GM21529 (cell line): Measurements from ENCODE around the gene COL7A1.
A peak's percentile ranks its signal among the peaks of the same experiment; 100 is the strongest.

ENCODE experiments used
- ATAC-seq: cut with Tn5 transposase; IDR thresholded peaks from one replicate; pipeline ENCODE4 v1.9.1; 2021; ENCODE audit not compliant: unreplicated experiment

COL7A1 gene

DNA sequence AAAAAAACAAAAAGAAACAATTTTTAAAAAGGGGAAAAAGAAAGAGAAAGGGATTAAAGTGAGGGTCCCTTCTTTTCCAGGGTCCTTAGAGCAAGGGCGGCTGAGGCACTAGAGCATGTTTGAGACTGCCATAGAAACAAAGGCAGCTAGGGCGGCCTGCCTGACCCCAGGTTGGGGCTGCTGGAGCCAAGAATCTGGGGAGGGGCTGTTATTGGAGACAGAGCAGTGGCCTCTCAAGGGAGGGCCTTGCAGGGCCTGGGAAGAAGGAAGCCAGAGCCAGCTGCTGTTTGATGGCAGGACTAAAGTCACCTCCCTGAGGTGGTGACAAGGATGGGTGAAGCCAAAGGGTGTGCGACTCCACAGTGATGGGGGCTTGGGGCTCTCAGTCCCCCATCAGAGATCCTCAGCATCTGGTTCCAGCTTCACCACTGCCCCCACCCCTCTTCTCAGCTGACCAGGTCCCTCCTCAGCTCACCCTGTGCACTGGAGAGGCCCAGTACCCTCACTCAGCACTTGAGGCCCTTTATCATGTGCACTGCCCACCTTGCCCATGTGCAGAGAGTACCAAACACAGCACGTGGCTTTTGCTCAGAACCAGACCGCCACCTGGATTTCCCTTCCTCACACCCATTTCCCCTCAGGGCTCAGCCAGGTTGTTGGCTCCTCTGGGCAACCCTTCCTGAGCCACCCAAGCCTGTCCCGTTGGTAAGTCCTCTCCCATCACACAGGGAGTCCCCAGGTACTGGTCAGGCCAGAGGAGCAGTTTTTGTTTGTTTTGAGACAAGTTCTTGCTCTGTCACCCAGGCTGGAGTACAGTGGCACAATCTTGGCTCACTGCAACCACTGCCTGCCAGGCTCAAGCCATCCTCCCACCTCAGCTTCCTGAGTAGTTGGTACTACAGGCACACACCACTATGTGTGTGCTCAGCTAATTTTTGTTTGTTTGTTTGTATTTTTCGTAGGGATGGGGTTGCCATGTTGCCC lies 24.7 kb upstream of the COL7A1 start:
- ATAC-seq = no peak

DNA sequence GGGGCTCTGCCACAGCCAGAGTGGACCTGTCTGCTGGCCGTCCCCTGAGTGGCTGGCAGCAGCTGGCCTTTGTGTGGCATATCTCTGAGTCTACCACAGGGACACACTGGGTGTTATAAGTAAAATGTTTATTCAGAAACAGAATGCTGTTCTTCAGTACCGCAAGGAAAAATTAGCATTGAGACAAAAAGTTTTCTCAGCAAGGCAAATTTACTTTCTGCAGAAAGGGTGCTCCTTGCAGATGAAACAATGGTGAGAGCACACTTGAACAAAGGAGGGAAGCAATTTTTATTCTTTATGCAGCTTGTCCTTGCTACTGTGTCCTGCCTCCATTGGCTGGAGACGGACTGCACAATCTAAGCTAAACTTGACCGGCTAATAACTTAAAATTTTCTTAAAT lies 22.4 kb upstream of the COL7A1 start:
- ATAC-seq = no peak

DNA sequence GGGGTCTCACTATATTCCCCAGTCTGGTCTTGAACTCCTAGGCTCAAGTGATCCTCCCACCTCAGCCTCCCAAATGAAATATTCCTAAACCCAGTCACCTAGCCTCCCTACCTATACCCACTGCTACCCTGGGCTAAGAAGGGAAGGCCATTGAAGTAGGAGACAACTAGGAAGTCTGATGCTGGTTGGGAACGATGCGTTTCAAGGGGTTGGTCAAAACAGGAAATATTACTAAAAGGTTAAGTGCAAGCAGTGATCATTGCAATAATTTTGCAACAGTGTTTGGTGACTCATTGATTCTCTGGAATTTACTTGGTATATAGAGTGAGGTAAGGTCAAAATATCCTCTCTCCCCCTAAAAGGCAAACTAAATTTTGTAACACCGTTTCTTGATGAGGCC lies 18.9 kb upstream of the COL7A1 start:
- no peak for ATAC-seq

DNA sequence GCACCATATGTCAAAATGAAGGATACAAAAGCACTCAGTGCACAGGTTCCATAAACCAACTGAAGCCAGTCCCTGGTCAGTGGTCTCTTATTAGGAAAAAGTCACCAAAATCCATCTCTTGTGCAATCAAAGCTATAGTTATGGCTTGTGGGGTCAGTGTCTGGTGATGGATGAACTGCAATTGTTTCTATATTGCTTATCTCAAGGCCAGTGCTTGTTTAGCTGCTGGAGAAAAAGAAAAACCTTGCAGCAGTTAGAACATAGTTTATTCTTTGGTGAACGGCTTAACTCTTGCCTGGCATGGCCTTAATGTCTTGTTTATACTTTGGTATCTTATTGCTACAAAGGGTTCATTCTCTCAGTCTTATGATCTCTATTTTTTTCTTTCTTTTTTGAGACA lies 17.2 kb upstream of the COL7A1 start:
- no peak for ATAC-seq

DNA sequence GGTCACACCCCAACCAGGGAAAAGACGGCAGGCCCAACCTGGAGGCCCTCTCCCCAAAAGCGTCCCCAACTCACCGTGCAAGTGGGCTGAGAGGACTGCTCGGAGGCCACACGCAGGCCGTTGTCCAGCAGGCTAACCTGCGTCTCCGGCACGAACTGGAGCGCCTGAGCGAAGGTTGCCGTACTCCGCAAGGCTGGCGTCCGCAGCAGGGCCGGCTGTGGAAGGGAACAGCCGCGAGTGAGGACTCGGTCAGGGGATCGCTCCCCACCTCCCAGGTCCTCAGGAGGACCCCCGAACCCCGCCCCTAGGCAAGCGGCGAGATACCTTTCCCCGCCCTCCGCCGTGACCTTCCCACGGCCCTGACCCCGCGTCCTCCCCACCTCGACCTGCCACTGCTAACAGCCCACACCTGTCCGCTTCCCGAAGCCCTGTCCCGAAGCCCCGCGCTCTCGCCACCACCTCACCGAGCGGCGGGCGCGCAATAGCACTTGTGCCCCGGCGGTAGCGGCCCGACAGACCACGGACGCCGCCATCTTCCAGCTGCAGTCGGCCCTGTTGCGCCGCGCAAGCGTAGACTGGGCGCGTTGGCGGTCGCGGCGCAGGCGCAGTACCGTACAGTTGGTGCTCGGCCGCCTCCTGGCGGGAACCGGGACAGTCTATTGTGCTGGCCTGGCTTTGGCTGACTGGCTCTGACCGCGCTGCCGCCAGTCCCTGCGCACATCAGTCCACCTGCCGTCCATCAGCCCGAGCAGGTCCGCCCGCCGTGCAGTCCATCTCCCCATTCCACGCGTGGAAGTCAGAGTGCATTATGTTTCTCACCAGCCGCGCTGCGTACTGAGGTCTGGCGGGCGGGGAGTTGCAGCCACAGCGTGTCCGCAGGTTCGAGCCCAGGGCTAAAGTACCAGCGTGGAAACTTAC lies 14.2 kb upstream of the COL7A1 start, which contains the start of gene UQCRC1:
Gene UQCRC1 (minus strand): TSS at position 559 of the 918 bp plus-strand sequence. CDS start 26 bp downstream, at position 533.
- ATAC-seq = peak; percentile 98

DNA sequence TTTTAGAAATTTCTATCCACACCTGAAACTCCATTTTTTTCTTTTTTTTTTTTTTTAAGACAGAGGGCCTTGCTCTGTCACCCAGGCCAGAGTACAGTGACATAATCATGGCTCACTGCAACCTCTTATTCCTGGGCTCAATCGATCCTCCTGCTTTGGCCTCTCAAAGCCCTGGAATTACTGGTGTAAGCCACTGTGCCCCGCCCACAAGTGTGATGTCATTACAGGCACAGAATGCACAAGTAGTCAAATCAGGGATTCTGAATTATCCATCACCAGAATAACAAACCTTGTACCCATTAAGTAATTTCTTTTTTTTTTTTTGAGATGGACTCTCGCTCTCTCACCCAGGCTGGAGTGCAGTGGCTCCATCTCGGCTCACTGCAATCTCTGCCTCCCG lies 12.4 kb upstream of the COL7A1 start:
- ATAC-seq = no peak

DNA sequence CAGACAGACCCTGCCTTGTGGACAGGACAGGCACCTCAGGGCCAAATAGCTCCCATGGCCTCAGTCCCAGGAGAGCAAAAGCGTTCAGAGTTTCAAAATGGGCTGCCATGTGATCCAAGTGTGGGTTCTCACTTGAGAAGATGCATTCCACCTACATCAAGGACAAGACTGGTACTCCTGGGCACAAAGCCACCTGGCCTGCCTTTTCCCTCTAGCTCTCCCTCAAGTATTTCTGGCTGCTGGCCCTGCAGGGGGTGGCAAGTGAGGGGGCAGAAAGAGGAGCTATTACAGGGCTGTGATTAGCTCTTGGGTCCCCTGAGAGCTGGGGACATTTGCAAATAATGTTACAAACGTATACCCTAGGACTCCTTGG lies 6.5 kb upstream of the COL7A1 start:
- ATAC-seq = no peak

DNA sequence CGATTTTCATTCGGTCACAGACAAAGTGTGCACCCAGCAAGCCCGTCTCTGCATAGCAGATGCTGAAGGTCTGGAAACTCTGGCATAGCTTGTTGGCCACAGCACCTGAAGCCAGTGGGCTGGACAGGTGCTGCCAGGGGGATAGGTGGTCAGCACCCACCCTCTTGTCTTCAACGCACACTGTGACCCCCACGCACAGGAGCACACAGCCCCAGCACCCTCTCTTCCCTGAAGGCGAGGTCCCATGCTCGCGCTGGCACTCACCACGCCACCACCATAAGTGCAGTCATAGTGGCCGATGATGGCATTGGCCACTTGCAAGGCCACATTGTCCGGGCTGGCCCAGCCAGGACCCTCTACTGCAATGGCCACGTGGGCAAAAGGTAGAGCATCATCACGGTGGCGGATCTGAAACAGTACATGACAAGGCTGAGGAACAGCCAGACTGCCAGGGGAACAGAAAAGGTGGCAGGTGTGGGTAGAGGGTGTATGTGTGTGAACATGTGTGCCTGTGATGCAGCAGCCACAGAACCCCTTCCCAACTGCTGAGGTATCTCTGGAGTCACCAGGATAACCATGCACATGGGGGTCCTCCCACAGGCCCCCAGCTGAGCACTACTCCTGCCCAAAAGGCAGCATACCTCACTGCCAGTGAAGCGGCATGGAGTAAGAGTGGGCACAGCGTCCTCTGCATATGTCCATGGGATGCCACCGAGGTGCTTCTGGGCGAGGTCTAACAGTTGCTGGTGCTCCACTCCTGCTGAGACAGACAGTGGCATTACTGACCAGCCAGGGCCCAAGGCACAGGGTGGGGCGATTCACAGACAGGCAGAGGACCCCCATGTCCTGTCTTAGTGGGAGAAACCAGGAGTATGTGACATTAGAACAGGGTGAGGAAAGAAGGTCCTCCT lies 5.8 kb upstream of the COL7A1 start:
- no peak for ATAC-seq

DNA sequence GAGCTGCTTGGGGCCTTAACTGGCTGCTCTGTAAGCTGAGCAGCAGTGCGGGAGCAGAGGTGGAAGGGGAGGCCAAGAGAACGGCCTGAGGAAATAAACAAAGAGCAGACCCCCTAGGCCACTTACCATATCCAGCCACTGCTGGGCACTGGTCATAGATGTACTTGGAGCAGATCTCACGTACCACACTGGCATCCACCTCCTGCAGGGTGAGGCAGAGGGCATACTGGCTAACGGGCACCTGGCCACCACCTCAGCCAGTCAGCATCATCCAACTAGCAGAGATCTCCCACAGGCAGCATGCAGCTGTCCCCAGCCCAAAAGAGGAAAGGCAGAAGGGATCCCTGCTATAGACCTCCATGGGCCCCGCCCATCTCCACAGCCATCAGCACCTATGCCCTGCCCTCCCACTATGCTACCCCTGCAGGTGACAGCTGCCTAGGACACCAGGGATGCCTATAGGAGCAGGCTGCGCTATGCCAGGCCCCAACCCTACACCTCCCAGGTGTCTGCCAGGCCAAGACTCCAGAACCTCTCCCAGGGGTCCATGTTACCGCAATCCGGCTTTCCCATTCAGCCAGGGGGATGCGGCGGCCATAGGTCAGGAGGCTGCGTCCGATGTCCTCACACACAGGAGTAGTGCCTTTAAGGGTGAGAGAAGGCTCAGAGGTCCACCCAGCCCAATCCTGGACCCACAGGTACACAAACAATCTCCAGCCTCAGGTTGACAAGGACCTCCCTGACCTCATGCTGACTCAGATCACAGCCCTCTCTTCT lies 4.6 kb upstream of the COL7A1 start:
- ATAC-seq = no peak

DNA sequence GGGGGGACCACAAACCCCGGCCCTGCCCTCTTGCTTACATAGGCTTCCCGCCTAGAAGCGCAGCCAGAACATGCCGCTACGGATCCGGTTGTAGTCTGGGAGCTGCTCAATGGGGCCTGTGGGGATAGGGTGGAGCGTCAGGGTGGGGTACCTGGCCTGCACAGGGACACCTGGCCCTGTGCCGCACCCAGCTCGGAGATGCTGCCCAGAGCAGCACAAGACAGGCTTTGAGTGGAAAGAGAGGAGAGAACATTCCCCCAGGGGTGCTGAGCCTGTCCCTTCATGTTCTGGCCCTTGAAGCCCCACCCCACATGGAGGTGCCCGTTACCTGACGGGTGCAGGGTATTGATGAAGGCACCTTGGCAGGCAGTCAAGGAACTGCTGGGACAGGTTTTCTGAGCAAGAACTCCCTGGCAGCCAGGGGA lies 4.0 kb upstream of the COL7A1 start:
- no peak for ATAC-seq

DNA sequence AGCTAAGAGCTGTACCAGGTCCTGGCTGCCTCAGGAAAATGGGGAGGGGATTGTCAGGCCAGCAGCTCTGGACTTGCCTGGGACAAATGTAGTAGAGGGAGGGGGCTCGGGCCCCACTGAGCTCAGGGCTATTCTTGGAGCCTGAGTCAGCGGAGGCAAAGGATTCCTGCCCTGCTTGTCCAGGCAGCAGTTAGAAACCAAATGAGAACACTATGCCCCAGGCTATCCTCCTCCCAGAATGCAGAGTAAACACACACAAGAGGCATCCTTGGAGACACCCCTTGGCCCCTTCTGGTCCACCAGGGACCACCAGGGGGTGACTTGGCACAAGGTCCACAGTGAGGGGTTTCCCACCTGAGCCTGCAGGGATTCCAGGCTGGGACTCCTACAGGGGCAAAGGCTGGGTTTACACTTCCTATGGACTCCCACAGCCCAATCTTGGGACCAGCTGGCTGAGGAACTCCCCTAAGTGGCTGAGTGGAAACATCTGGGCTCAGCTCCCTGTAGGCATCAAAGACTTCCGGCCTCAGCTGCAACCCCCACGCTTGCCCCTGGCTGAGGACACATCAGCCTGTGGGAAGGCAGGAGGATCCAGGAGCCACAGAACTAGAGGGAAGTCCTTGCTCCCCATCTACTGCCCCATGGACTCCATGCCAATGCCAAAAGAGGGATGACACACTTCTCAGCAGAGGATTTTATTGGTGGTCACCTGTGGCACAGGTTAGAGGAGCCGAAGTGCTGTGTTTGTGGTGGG lies 3.4 kb upstream of the COL7A1 start:
- ATAC-seq = no peak

DNA sequence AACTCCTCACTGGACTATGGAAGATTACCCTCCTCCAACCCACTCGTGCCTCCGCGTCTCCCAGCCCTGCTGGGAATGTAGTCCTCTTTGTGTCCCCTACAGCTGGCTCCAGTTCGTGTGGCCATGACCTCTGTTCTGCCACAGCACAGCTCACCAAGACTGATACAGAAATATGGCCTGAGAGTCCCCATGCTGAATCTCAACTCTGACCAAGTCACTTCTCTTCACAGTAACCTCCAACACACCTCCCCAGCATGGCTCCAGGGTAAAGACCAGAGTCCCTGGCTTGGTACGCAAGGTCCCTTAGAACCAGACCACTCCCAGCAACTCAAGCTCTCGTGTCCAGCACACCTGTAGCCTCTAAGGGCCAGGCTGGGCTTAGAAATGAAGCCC lies 2.3 kb upstream of the COL7A1 start:
- ATAC-seq = no peak

DNA sequence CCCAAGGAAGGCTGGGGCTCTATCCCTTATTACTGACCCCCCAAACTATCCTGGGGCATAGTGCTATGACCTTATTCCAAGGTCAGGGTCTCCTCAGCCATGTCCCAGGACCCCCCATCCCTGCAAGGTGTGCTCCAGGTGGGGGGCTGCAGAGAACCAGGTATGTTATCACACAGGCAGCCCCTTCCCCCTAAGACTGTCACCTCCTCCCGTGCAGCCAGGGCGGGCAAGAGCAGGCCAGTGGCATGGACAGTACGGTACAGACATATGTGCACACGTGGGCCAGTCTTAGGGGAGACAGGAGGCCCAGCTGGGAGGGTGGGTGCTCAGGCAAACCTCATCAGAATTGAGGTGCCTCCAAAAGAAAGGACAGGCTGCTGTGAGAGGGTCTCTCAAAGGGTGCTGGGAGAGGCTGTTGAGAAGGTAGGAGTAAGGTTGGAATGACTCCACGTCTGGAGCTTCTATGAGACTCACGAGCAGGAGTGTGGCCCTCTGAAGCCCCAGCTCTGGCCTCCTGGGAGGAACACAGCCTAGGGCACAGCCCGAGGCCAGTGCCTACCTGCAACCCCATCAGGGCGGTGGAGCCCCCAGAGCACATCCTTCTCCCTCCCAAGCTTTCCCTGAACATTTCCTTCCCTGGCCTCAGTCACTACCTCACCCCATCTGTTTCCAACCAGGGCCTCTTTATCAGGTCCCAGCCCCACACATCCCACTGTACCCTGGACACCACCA lies 1.7 kb upstream of the COL7A1 start:
- ATAC-seq = no peak

DNA sequence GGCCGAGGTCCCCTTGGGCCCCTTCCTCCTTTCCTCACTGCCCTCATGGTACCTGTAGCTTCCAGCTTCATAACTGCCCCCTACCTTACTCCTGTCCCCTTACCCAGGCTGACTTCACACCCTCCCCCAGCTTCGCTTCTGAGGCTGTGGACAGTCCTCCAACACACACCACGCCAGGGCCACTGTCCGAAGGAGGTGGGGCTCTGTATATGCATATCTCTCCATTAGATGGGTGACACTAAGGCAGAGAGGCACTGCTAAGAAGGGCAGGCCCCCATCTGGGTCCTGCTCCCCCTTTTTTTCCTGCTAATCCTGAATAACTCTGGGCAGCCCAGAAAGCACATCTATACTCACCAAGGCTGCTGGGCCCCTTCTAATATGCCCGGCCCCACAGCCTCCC lies 1.0 kb upstream of the COL7A1 start:
- no peak for ATAC-seq

DNA sequence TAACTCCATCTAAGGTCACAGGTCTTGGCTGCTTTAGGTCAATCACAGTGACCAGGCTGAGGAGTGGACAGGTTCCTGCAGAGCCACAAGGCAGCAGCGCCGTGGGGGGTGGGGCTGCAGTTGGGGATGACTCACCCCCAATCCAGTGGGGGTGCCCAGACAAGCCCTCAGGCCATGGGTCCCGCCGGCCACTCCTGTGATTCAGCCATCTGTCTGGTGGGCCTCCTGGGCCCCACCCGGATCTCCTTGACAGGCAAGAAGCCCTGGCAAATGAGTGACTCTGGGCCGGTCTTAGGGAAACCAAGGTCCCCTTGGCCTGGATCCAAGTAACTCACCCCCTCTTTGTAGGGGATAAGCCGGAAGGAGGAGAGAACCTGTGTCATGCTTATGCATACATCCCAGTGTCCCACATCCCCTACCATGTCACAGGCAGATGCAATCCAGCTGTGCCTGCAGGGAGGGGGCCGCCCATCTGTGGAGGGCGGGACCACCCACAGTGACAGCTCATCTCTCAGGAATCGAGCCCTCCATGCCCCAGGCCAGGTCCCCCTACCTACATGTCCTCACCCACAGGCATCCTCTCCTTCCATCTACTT lies 495 bp upstream of the COL7A1 start:
- no peak for ATAC-seq

DNA sequence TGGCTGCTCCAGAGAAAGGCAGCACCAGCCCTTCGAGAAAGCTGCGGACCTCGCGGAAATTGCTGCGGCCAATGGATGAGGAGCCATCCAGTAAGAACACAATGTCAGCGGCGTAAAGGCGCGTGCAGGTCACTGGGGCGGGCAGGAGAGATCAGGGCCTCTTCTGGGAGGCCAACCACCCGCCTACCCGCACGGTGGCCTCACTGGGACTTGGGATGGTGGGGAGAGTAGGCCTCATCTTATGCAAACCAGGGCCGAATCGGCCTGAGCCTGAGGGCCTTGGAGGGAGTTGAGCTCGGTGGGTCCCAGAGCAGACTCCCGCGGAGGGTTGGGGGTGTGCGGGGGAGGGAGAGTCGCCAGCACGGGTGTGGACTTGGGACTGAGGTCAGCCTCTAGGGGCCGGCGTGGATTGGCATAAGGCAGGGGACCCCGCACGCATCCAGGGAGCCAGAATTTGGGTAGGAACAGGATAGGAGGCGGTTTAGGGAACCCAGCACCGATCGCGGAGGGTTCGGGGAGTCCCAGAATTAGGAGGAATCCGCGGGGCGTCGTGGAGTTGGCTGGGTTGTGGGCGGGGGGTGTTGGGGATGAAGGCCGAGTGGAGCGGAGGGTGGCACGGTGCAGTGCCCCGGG lies 596 bp downstream of the COL7A1 start:
- ATAC-seq = no peak

DNA sequence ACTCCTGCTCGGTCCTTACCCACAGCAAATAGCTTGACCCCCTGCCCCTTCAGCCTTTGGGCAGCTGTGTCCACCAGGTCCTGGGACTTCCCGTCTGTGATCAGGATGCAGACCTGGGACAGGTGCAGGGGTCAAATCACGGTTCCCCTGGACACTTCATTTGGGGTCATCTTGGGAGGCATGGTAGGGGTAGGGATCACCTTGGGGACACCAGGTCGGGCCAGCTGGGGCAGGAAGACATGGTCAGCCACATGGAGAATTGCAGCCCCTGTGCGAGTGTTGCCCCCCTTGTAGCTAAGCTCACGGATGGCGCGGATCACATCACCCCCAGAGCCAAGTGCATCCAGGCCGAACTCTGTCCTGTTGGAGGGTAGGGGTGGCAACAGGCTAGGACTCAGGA lies 1.8 kb downstream of the COL7A1 start:
- no peak for ATAC-seq
